ENCODE data around the gene CLTB.
"Not testable (repeated sequence)": the region's sequence is repeated elsewhere in the genome, so short reads cannot be mapped to it uniquely, and the experiment has no call there.

Gene CLTB, protein sequence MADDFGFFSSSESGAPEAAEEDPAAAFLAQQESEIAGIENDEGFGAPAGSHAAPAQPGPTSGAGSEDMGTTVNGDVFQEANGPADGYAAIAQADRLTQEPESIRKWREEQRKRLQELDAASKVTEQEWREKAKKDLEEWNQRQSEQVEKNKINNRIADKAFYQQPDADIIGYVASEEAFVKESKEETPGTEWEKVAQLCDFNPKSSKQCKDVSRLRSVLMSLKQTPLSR

DNA sequence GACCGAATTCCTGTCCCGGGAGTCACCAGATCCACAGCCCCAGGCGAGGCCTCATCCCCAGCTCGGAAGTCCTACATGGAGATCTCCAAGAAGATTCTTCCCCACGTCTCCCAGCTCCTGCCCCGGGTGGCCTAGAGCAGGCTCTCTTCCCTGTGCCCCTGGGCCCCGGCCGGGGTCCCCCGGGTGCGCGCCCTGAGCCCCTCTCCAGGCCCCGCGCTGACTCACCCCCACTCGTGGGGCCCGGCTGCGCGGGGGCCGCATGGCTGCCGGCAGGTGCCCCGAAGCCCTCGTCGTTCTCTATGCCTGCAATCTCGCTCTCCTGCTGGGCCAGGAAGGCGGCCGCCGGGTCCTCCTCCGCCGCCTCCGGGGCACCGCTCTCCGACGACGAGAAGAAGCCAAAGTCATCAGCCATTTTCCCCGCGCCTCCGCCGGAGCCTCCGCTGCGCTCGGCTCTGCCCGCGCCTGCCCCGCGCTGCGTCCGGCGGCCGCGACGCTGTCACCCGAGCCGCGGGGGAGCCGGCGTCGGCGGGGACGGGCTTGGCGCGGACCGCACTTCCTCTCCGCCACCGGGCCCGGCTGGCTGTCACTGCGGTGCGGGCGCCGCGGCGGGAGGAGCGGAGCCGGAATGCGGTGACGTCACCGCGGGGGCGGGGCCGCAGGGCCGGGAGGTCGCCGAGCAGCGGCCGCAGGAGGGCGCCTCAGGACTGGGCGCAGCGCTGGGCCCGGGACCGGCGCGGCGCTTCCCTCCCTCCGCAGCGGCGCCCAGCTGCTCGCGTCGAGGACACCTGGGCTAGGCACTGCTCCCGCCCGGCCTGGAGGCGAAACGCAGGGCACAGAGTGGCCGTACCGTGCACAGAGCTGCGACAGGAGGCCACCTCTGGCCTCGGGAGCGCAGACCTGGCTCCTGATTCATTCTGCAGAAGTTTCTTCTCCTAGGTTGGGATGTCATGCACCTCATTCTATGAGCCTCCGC lies at the start of gene CLTB:
CLTB (minus strand) TSS at position 588 of the 973 bp plus-strand sequence; CDS start at position 412, 176 bp downstream.
- DNase-seq, result peak; percentile 49

DNA sequence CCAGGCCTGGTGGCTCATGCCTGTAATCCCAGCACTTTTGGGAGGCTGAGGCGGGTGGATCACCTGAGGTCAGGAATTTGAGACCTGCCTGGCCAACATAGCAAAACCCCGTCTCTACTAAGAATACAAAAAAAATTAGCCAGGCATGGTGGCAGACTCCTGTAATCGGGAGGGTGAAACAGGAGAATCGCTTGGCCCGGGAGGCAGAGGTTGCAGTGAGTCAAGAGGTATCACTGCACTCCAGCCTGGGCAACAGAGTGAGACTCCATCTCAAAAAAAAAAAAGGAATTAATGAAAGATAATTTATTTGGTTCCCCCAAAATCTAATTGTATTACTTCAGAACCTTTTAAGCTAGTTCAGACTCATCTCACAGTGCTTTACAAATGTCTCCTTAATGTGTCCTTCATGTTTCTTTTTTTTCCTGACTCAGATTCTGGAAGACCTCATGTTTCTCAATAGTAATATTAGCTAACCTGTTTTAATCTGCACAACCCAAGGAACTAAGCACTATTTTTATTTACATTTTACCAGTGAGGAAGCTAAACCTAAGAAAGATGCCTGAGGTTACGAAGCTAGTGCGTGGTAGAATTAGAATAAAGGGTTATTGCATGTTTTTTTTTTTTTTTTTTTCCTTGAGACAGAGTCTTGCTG lies 46.9 kb upstream of the CLTB start:
- no peak for DNase-seq

DNA sequence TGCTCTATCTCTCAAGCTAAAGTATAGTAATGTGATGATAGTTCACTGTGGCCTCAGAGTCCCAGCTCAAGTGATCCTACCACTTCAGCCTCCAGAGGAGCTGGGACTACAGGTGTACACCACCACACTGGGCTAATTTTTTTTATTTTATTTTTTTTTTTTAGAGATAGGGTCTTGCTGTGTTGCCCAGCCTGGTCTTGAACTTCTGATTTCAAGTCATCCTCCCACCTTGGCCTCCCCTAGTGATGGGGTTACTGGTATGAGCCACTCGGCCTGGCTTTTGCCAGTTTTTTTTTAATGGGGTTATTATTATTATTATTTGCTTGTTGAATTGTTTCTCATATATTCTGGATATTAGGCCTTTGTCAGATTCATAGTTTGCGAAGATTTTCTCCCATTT lies 45.0 kb upstream of the CLTB start:
- DNase-seq, result no peak

DNA sequence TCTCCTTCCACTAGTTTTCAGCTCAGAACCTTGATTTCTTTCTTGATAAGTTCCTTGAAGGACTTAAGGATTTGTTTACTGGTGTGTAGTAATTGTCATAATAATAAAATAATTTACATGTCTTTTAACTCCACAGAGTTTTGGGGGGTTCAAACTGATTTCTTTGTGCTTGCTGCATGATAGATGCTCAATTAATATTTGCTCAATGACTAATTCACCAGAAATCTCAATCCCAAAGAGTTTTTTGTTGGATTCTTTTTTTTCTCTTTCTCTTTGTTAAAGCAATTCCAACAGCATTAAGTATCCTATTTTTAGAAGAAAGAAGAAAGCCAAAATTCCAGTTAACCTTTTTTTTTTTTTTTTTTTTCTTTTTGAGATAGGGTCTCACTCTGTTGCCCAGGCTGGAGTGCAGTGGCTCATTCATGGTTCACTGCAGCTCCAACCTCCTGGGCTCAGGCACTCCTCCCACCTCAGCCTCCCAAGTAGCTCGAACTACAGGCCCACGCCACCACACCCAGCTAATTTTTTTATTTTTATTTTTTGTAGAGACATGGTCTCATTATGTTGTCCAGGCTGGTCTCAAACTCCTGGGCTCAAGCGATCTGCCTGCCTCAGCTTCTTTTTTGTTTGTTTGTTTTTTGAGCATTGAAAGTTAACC lies 42.7 kb upstream of the CLTB start:
- DNase-seq, result no peak

DNA sequence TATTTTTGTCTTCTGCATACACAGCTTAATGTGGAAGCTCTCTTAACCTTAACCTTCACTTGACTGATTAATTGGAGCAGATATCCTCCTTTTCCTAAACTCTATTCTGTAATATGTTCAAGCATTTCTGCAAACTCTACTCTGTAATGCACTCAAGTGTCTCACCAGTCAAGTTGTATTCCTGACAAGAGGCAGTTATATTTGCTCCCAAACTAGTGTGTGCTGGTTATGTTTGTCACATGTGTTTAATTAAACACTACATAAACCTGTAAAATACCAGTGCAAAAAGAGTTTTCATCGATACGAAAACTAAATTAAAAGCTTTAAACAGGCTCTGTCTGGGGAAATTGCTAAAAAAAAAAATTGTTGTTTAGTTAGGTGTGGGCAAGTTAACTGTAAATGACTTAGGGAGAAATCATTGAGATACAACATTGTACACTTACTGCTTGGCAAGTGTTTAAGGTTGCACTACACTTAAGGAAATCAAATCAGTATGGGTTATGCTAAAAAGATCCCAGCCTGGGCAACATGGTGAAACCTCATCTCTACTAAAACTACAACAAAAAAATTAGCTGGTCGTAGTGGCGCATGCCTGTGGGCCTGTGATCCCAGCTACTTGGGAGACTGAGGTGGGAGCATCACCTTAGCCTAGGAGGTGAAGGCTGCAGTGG lies 38.5 kb upstream of the CLTB start:
- no peak for DNase-seq

DNA sequence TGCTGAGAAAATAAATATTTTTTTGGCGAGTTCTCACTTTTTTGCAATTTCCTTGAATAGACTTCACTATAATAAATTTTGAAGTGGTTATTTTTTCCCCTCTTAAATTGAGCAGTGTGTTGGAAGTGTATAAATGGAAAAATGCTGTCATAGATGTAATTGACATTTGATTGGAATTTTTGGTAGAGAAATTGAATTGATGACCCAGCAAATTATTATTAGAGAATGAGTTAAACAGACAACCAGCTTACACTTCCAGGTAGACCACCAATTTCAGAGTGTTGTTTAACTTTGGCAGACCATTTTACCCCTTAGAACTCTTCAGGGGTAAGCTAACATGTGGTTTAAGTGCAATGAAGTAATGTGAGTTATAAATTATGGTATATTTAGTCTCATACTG lies 33.7 kb upstream of the CLTB start:
- DNase-seq, result no peak

DNA sequence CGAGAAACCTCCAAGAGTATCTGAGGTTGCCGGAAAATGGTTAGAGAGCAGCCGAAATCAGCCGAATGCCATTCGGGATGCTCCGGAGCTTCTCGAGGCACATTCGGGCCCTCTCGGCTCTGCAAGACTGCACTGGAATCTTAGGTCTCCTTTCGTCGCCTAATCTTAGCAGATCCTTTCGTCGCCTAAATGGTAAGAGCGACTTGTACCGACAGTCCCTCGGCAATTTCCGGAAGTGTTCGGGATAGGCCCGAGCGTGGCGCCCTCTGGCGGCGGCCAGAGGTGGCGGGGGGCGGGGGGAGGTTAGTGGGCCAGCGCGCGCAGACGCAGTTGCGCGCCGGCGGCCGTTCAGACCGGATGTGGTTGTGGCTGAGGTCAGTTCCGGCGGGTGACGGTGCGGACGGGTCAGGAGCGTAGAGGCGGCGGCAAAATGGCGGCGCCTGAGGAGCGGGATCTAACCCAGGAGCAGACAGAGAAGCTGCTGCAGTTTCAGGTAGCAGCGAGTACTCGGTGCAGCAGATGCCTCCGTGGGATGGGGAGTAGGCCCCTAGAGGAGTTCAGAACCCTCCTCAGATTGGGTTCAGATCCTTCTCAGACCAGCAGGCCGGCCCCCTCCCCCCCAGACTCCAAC lies 31.8 kb upstream of the CLTB start, which contains the start of gene FAF2:
FAF2 (plus strand) TSS at position 408 of the 631 bp plus-strand sequence; CDS start at position 431, 23 bp downstream.
- peak; percentile 91 for DNase-seq

DNA sequence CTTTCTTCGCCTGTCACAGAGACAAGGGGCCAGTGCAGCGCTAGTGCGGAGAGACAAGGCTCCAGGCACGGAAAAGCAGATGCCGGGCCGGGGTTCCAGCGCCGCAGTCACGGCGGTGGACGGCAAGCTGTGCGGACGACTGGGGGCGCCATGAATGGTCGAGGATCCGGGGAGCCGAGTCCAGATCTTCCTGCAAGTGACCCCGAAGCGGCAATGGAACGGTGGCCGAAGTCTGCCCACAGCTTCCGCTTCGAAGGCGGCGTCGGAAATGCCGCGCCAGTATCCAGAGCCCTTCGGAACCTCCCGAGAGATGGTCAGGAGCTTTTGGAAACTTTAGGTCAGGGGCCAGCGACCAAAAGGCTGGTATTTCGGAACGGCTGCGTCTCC lies 31.2 kb upstream of the CLTB start:
- no peak for DNase-seq

DNA sequence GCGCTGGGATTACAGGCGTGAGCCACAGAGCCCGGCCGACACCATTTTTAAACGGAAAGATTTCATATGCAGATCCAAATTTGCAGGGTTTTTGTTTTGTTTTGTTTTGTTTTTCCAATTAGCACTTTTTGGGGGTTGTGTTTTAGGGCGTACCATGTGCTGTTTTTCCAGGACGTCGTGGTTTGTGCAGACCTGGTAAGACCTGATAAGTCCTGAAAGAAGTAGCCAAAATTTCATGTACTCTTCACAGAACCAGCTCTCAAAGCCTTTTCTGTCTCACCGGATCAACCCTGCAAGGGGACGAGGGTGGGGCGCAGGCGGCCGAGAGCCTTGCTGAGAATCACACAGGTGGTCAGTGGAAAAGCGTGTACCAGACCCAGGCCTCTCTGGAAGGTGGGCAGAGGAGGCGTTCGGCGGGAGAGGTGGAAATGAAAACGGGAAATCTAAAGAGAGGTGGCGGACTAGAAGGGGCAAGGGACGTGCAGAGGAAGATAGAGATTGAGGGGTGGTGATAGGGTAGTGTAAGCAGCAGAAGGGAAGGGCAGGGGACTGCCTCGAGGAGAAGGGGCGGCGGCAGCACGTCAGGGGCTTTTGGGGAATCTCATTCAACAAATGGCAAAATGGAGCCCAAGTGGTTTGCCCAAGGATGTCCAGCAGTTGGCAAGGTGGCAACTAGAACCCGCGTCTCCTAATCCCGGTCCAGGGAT lies 30.7 kb upstream of the CLTB start:
- DNase-seq, result no peak

DNA sequence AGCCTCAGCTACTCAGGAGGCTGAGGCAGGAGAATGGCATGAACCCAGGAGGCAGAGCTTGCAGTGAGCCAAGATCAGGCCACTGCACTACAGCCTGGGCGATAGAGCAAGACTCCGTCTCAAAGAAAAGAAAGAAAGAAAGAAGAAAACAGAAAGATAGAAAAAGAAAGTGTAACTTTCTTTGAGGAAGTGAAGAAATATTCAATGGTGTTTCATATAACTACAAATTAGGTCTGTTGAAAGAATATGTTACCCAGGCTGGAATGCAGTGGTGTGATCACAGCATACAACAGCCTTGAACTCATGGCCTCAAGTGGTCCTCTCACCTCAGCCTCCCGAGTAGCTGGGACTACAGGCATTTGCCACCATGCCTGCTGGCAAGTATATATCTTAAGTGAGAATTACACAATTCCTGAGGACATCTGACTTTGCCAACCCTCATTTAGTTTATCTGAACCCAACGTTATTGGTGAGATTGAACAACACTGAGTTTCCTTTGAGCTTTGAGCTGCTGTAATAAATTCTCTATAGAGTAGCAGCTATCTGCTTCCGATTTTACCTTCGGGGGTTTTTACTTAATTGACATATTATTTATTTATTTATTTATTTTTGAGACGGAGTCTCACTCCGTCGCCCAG lies 29.8 kb upstream of the CLTB start:
- no peak for DNase-seq

DNA sequence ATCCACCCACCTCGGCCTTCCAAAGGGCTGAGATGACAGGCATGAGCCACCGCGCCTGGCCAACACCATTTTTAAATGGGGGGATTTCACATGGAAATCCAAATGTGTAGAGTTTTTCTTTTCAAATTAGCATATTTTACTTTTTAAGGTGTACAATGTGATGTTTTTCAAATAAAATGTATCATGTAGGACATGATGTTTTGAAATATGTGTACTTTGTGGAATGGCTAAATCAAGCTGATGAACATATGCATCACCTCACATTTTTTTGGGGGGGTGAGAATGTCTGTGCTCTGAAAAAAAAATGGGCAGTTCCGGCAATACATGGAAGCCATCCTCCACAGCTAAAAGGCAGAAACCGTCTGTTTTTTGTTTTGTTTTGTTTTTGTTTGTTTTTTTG lies 28.4 kb upstream of the CLTB start:
- DNase-seq, result no peak

DNA sequence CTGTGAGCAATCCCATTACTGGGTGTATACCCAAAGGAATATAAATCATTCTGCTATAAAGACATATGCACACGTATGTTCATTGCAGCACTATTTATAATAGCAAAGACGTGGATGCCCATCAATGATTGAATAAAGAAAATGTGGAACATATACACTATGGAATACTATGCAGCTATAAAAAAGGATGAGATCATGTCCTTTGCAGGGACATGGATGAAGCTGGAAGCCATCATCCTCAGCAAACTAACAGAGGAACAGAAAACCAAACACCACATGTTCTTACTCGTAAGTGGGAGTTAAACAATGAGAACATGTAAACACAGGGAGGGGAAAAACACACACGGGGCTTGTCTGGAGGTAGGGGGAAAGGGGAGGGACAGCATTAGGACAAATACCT lies 26.6 kb upstream of the CLTB start:
- DNase-seq, result not testable (repeated sequence)

DNA sequence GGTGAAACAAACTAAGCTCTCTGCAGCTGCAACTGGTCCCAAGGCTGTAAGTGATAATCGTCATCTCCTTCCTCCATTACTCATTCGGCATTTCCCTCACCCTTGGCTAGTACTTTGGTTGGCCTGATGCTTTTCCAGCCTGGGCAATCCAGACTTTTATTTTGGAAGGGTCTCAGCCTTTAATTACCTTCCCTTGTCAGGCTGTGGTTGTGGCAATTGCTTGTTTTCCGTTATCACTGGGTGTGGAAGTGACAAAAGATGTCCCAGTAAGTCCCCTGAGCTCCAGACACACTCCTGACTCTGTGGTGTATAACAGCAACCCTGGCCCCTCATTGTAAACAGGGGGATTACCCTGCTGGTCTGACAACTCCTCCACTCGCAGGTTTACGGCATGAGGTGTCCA lies 25.6 kb upstream of the CLTB start:
- DNase-seq, result no peak

DNA sequence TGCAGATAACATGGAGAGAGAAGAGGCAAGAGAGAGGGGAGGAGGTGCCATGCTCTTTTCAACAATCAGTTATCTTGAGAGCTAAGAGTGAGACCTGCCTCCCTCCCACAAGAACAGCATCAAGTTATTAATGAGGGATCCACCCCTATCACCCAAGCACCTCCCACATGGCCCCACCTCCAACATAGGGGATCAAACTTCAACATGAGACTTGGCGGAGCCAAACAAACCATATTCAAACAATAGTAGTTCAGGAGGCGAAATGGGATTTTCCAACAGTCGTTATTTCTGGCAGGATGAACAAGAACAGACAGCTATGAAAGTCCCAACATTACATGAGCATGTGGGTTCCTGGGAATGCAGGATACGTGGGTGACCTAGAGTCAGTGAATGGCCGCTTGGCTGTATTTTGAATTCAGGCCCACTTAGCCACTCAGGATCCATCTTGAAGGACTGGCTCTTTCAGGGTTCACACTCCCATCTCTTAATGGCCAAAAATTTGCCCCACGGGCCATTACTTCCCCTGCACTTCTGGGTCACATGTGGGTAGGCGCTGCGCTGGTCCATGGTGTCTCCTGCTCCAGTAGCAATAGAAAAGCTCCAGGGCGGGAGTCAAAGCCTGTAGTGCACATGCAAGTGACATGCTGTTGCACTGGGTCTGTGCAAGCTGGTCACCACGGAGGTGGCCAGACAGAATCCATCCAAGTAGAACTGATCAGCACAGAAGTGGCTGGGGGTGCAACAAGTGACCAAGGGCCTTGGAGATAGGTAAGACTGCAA lies 24.8 kb upstream of the CLTB start:
- no peak for DNase-seq

DNA sequence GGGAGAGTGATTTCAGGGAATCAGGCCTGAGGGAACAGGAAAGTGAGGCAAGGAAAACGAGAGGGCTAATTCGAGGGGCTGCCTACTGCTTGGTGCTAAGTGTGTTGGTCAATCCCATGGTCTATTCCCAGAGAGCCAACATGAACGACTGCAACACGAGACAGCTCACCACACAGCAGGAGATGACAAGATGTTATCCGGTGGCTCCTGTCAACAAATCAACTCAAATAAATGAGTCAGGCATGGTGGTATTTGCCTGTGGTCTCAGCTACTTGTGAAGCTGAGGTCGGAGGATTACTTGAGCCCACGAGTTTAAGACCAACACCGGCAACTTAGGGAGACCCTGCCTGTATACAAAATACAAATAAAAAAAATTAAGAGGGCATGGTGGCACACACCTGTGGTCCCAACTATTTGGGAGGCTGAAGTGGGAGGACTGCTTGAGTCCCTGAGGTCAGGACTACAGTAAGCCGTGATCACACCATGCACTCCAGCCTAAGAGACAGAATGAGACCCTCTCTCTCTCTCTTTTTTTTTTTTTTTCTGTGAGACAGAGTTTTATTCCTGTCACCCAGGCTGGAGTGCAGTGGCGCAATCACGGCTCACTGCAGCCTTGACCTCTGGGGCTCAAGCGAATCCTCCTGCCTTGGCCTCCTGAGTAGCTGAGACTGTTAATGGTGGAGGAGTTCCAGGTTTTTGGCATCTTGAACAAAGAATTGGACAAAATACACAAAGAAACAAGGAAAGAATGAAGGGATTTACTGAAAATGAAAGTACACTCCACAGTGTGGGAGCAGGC lies 22.8 kb upstream of the CLTB start:
- no peak for DNase-seq

DNA sequence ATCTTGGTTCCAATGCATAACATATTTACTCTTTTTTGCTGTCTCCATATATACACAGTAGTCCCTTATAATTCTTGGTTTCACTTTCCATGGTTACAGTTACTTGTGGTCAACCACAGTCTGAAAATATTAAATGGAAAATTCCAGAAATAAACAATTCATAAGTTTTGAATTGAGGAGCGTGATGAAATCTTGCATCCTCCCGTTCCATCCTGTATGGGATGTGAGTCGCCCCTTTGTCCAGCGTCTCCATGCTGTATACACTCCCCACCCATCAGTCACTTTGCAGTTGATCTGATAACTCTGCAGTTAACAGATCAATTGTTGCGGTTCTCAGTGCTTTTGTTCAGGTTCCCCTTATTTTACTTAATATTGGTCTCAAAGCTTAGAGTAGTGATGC lies 20.3 kb upstream of the CLTB start:
- no peak for DNase-seq

DNA sequence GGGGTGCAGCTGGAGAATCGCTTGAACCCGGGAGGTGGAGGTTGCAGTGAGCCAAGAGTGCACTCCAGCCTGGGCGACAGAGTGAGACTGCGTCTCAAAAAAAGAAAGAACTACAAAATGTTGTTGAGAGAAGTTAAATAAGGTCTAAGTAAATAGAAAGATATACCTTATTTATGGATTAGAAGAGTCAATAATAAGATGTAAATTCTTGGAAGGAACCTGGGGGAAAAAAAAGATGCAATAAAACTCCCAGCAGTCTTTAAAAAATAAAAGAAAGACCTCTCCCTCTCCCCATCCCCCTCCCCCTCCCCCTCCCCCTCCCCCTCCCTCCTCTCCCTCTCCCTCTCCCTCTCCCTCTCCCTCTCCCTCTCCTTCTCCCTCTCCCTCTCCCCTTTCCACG lies 16.4 kb upstream of the CLTB start:
- no peak for DNase-seq

DNA sequence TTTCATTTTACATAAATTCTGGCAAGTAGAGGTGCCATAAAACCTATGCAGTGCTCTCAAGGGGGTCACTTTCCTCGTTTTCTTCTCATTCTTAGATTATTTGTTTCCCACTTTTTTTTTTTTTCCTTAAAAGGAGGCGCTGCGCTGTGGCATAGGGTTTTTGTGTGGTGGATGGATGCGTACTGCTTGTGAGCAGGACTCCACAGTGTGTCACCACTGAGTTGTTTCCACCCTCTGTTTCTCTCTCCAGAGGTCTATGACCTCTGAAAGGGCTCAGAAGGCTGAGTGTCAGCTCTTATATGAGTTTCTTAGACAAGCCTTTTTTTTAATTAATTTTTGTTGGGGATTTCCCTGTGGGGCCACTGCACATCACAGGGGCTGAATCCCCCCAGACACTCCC lies 13.6 kb upstream of the CLTB start:
- no peak for DNase-seq

DNA sequence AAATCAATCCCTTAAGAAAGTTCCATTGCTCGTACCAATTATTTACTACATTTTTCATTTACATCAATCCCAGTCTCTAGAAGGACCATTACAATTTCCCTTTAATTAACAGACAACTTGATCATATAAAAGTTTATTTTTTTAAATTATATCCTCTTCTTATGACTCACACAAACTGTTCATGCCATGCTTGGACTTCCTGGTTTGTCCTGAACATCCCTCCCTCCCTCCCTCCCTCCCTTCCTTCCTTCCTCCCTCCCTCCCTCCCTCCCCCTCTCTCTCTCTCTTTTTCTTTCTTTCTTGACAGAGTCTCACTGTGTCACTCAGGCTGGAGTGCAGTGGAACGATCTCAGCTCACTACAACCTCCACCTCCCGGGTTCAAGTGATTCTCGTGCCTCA lies 11.6 kb upstream of the CLTB start:
- DNase-seq, result no peak
